Stomach (tissue), 9 donors: Measurements from ENCODE around the gene RBM15. TPM values are rescaled to one million over a fixed set of nuclear protein-coding genes. Genes with fewer than 3 reads are reported as not detected.

Experiments used
- DNase-seq, 2 donors: peaks; one replicate each; pipeline versions ENCODE4 v3.0.0 to v3.0.0-alpha.2; 2013 to 2019
- H3K27ac ChIP-seq, 5 donors: fragments of 200-600 bp in 4 of 5; sonication (generic) in 4 of 5; one replicate each; pipeline ENCODE4 v1.5.1; 2013 to 2019; ENCODE audit warnings: mild to moderate bottlenecking in 1 of 5, moderate library complexity in 1 of 5
- H3K27me3 ChIP-seq, 3 donors: fragments of 200-600 bp; sonication (generic); one replicate each; pipeline ENCODE4 v1.5.1; 2017 to 2019; ENCODE audit warnings: mixed run types in 1 of 3
- H3K36me3 ChIP-seq, 4 donors: fragments of 200-600 bp; sonication (generic); 1 replicate in 3 of 4; 2 replicates in 1 of 4; pipeline ENCODE4 v1.5.1; 2016 to 2019
- H3K4me1 ChIP-seq, 4 donors: fragments of 200-600 bp; sonication (generic); one replicate each; pipeline ENCODE4 v1.5.1; 2016 to 2019
- H3K4me3 ChIP-seq, 4 donors: fragments of 200-600 bp; sonication (generic) in 3 of 4; one replicate each; pipeline ENCODE4 v1.5.1; 2016 to 2019; ENCODE audit warnings: mild to moderate bottlenecking in 1 of 4
- H3K9me3 ChIP-seq, 4 donors: fragments of 200-600 bp; sonication (generic); one replicate each; pipeline ENCODE4 v1.5.1; 2016 to 2019
- CTCF ChIP-seq, 7 experiments: fragments of 450-650 bp in 4 of 7; fragments of 200-600 bp in 3 of 7; sonication (generic) in 3 of 7; IDR thresholded peaks; one replicate each; pipeline ENCODE4 v1.5.1; 2016 to 2019; ENCODE audit warnings: antibody characterized with exemption in 7 of 7, control low read depth in 2 of 7, mild to moderate bottlenecking in 1 of 7
- EP300 ChIP-seq: sonication (generic); formaldehyde crosslinking; IDR thresholded peaks from one replicate; pipeline ENCODE4 v1.6.1; 2017; ENCODE audit warnings: antibody characterized with exemption
- POLR2A ChIP-seq, 4 donors: fragments of 450-650 bp; IDR thresholded peaks; one replicate each; pipeline ENCODE4 v1.6.1; 2016; ENCODE audit warnings: antibody characterized with exemption in 4 of 4, control low read depth in 2 of 4, mild to moderate bottlenecking in 1 of 4, moderate library complexity in 1 of 4
- POLR2AphosphoS5 ChIP-seq, 3 donors: sonication (generic); formaldehyde crosslinking; IDR thresholded peaks; one replicate each; pipeline ENCODE4 v1.6.1; 2016; ENCODE audit warnings: antibody characterized with exemption in 3 of 3
- WGBS, 5 donors: extraction: QIAGEN DNeasy Blood & Tissue Kit in 3 of 5; methylation state at CpG; one replicate each; pipeline versions ENCODE4 v1.1.5 to v1.1.7; 2013 to 2018; 5-methylcytosine and 5-hydroxymethylcytosine counted together
- intact Hi-C: fragments of 100-400 bp; cut with DNase I; formaldehyde crosslinking; loops from one replicate; pipeline ENCODE4 v1.15.1; 2023; ENCODE audit warnings: low total_unique reads
- polyA plus RNA-seq, 3 donors: library from polyadenylated mRNA; stranded (reverse); fragments of 200-250 nt; gene quantifications; one replicate each; pipeline ENCODE4 v1.2.3, GENCODE V29; 2013
- total RNA-seq, 5 donors: library from RNA; depleted of rRNA; stranded (reverse); fragments of >200 nt; gene quantifications; one replicate each; pipeline versions ENCODE4 v1.1.0 to v1.2.3, GENCODE V29; 2014 to 2016
- donor health status: healthy with polysubstance abuse.
- donor health status: Bipolar disorder and iron deficiency.
- donor health status: healthy.

RBM15 gene
- total and polyA plus RNA-seq, 8 donors, result 1.5 to 58.6 (median 34.1) TPM

GRCh38 chr1:110380672-110381283 is 41.6 kb downstream of the RBM15 start:
- Histone ChIP-seq H3K36me3 (peaks cover 11 to 57% (median 37%) of the 10 kb centered on the region in 4 donors), H3K4me3 (no peak overlapping the region), H3K4me1 (peaks cover 0 to 20% (median 11%) of the 10 kb centered on the region in 4 donors), H3K27me3 (no peaks in the 10 kb centered on the region), H3K9me3 (no peaks in the 10 kb centered on the region), H3K27ac (peak overlapping the region in 4 of 5 donors; percentile 30 to 70 (median 59))
- no peak for TF ChIP-seq POLR2A (IDR thresholded peaks at IDR 0.05)
- TF ChIP-seq EP300, result no peak
- TF ChIP-seq POLR2AphosphoS5 (IDR thresholded peaks at IDR 0.05), result no peak
- no peak for TF ChIP-seq CTCF (IDR thresholded peaks at IDR 0.05)
- DNase-seq, result no peak
- 70 to 84% (median 80%) methylated on average over 10 of the region's 10 CpGs for WGBS, 5 donors
- intact Hi-C loops, result no loop called here

GRCh38 chr1:110383251-110383990 is 44.2 kb downstream of the RBM15 start:
- WGBS, 5 donors, result 61 to 75% (median 72%) methylated on average over 5 of the region's 5 CpGs
- no peak overlapping the region for H3K4me3 ChIP-seq
- peaks cover 0 to 20% (median 11%) of the 10 kb centered on the region in 4 donors for H3K4me1 ChIP-seq
- intact Hi-C loops, result no loop called here
- no peaks in the 10 kb centered on the region for H3K27me3 ChIP-seq
- H3K27ac ChIP-seq, result peak overlapping the region in 3 of 5 donors; percentile 28 to 69 (median 47)
- H3K36me3 ChIP-seq, result peaks cover 0 to 40% (median 18%) of the 10 kb centered on the region in 4 donors
- DNase-seq, result no peak
- TF ChIP-seq POLR2A (IDR thresholded peaks at IDR 0.05), result no peak
- no peak for TF ChIP-seq EP300
- H3K9me3 ChIP-seq, result no peaks in the 10 kb centered on the region

GRCh38 chr1:110384581-110385321 is 45.6 kb downstream of the RBM15 start:
- TF ChIP-seq POLR2AphosphoS5 (IDR thresholded peaks at IDR 0.05), result peak in 1 of 3 donors; percentile 29
- TF ChIP-seq CTCF (IDR thresholded peaks at IDR 0.05), result no peak
- intact Hi-C loops, result no loop called here
- no peak overlapping the region for H3K4me3 ChIP-seq
- WGBS, 5 donors, result 79 to 89% (median 86%) methylated on average over 19 of the region's 19 CpGs
- H3K9me3 ChIP-seq, result no peaks in the 10 kb centered on the region
- DNase-seq, result peak in 1 of 2 donors; percentile 29
- peaks cover 0 to 20% (median 11%) of the 10 kb centered on the region in 4 donors for H3K4me1 ChIP-seq
- no peaks in the 10 kb centered on the region for H3K27me3 ChIP-seq
- H3K36me3 ChIP-seq, result peaks cover 0 to 26% (median 9%) of the 10 kb centered on the region in 4 donors
- peak overlapping the region in 2 of 5 donors; percentile 47 to 69 for H3K27ac ChIP-seq

GRCh38 chr1:110385369-110385768 is 46.2 kb downstream of the RBM15 start:
- H3K36me3 ChIP-seq, result peaks cover 0 to 26% (median 6%) of the 10 kb centered on the region in 4 donors
- no peak for TF ChIP-seq POLR2A (IDR thresholded peaks at IDR 0.05)
- TF ChIP-seq CTCF (IDR thresholded peaks at IDR 0.05), result no peak
- no peak for TF ChIP-seq POLR2AphosphoS5 (IDR thresholded peaks at IDR 0.05)
- TF ChIP-seq EP300, result no peak
- H3K9me3 ChIP-seq, result no peaks in the 10 kb centered on the region
- intact Hi-C loops, result no loop called here
- no peak overlapping the region for H3K4me3 ChIP-seq
- peaks cover 0 to 21% (median 14%) of the 10 kb centered on the region in 4 donors for H3K4me1 ChIP-seq
- DNase-seq, result no peak
- 96 to 100% (median 97%) methylated on average over 1 of the region's 1 CpG for WGBS, 5 donors
- H3K27me3 ChIP-seq, result no peaks in the 10 kb centered on the region
- peak overlapping the region in 1 of 5 donors; percentile 69 for H3K27ac ChIP-seq
